ENCODE results near the gene KLHDC8A. TPM values are rescaled to one million over a fixed set of nuclear protein-coding genes. Genes with fewer than 3 reads are reported as not detected.
"Not testable (repeated sequence)": the region's sequence is repeated elsewhere in the genome, so short reads cannot be mapped to it uniquely, and the experiment has no call there.

KLHDC8A gene, protein sequence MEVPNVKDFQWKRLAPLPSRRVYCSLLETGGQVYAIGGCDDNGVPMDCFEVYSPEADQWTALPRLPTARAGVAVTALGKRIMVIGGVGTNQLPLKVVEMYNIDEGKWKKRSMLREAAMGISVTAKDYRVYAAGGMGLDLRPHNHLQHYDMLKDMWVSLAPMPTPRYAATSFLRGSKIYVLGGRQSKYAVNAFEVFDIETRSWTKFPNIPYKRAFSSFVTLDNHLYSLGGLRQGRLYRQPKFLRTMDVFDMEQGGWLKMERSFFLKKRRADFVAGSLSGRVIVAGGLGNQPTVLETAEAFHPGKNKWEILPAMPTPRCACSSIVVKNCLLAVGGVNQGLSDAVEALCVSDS
- not detected in 2 replicates for total RNA-seq (2022)
- Bru-seq, nascent RNA = percentile 5 among the genes with signal in this experiment
- BruChase-seq, experiment 1, labeled RNA remaining after a 6-hour chase = percentile 8 among the genes with signal in this experiment
- BruChase-seq, experiment 2, labeled RNA remaining after a 2-hour chase = percentile 5 among the genes with signal in this experiment
- long read RNA-seq = 0 reads

DNA sequence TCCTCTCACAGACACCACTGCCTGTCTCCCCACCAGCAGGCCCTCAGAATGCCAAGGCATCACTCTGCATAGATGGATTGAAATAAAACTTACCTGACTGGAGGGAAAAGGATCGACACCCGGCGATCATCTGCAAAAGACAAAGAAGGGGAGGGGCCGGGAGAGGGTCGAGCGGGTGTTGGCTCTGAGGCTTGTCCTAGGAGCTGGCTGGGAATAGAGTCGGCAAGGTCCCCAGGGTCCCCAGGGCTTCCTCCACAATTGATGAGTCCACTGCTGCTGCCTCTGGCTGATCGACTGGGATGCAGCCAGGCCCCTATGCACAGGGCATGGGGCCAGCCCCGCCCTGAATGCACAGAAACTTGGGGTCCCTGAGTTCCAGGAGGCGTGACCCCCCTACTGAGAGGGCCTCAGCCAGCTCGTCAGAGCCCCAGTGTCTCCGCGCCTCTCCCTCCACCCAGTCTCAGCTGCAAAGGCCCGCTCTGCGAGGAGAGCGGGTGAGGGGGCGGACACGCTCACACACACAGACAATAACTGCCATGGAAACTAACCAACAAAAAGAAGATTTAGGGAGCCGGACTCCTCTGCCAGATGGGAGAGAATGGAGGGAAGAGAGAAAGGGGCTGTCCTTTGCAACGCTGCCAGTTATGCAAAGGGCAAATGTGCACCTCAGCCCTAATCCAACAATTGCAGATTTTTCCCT, at the start of gene KLHDC8A:
TSS of gene KLHDC8A (minus strand) at position 483 of the 700 bp plus-strand sequence. CDS start 13,318 bp downstream, outside the sequence.
- peaks cover 13% of the 10 kb centered on the region for H3K4me1 Mint-ChIP-seq (ENCODE audit: insufficient read depth, unreplicated experiment)
- no peak within 1 kb of the TSS for H3K27ac Mint-ChIP-seq (ENCODE audit: low read depth, unreplicated experiment)
- H3K4me3 Mint-ChIP-seq (ENCODE audit: unreplicated experiment) = no peak within 1 kb of the TSS
- TF ChIP-seq, protein P1, sequence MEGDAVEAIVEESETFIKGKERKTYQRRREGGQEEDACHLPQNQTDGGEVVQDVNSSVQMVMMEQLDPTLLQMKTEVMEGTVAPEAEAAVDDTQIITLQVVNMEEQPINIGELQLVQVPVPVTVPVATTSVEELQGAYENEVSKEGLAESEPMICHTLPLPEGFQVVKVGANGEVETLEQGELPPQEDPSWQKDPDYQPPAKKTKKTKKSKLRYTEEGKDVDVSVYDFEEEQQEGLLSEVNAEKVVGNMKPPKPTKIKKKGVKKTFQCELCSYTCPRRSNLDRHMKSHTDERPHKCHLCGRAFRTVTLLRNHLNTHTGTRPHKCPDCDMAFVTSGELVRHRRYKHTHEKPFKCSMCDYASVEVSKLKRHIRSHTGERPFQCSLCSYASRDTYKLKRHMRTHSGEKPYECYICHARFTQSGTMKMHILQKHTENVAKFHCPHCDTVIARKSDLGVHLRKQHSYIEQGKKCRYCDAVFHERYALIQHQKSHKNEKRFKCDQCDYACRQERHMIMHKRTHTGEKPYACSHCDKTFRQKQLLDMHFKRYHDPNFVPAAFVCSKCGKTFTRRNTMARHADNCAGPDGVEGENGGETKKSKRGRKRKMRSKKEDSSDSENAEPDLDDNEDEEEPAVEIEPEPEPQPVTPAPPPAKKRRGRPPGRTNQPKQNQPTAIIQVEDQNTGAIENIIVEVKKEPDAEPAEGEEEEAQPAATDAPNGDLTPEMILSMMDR (IDR thresholded peaks at IDR 0.05; ENCODE audit: unreplicated experiment) = no peak
- CTCF ChIA-PET = interaction anchor here (0.6 to 17.4 kb wide), 9 partner anchors 13 to 342 kb away, joined by 3 to 393 read pairs (median 130); no protein-coding TSS in a partner anchor
- DNase-seq (ENCODE audit: unreplicated experiment) = no peak
- H3K9me3 Mint-ChIP-seq (ENCODE audit: unreplicated experiment) = no peaks in the 10 kb centered on the region
- peaks cover 45% of the 10 kb centered on the region for H3K27me3 Mint-ChIP-seq (ENCODE audit: insufficient read depth, unreplicated experiment)
- intact Hi-C loops (cut with micrococcal nuclease) = no loop called here
- BruUV-seq (replicated peaks) = no TSS peak
- POLR2A ChIA-PET = no interaction called here
- no peaks in the 10 kb centered on the region for H3K36me3 Mint-ChIP-seq (ENCODE audit: insufficient read depth, unreplicated experiment)

DNA sequence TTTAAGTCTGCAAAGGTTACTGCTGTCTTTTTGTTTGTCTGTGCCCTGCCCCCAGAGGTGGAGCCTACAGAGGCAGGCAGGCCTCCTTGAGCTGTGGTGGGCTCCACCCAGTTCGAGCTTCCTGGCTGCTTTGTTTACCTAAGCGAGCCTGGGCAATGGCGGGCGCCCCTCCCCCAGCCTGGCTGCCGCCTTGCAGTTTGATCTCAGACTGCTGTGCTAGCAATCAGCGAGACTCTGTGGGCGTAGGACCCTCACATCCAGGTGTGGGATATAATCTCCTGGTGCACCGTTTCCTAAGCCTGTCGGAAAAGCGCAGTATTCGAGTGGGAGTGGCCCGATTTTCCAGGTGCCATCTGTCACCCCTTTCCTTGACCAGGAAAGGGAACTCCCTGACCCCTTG, 49.5 kb upstream of the KLHDC8A start:
- POLR2A ChIA-PET = interaction anchor here (0.8 to 1.1 kb wide), 2 partner anchors 9 to 10 kb away, joined by 3 read pairs; no protein-coding TSS in a partner anchor
- H3K9me3 Mint-ChIP-seq (ENCODE audit: unreplicated experiment); H3K27ac Mint-ChIP-seq (ENCODE audit: low read depth, unreplicated experiment); intact Hi-C loops (cut with micrococcal nuclease); BruUV-seq (replicated peaks); H3K4me3 Mint-ChIP-seq (ENCODE audit: unreplicated experiment); H3K36me3 Mint-ChIP-seq (ENCODE audit: insufficient read depth, unreplicated experiment); DNase-seq (ENCODE audit: unreplicated experiment); H3K4me1 Mint-ChIP-seq (ENCODE audit: insufficient read depth, unreplicated experiment): not testable (repeated sequence)
- CTCF ChIA-PET = interaction anchor here (0.6 to 1.7 kb wide), 7 partner anchors 9 to 168 kb away, joined by 3 to 11 read pairs (median 3); no protein-coding TSS in a partner anchor
- peaks cover 56% of the 10 kb centered on the region for H3K27me3 Mint-ChIP-seq (ENCODE audit: insufficient read depth, unreplicated experiment)

DNA sequence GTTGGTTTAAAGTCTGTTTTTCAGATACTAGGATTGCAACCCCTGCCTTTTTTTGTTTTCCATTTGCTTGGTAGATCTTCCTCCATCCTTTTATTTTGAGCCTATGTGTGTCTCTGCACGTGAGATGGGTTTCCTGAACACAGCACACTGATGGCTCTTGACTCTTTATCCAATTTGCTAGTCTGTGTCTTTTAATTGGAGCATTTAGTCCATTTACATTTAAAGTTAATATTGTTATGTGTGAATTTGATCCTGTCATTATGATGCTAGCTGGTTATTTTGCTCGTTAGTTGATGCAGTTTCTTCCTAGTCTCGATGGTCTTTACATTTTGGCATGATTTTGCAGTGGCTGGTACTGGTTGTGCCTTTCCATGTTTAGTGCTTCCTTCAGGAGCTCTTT, 47.8 kb upstream of the KLHDC8A start:
- H3K4me1 Mint-ChIP-seq (ENCODE audit: insufficient read depth, unreplicated experiment); H3K27ac Mint-ChIP-seq (ENCODE audit: low read depth, unreplicated experiment); BruUV-seq (replicated peaks); H3K9me3 Mint-ChIP-seq (ENCODE audit: unreplicated experiment); H3K36me3 Mint-ChIP-seq (ENCODE audit: insufficient read depth, unreplicated experiment); intact Hi-C loops (cut with micrococcal nuclease); CTCF ChIA-PET; DNase-seq (ENCODE audit: unreplicated experiment); POLR2A ChIA-PET; H3K4me3 Mint-ChIP-seq (ENCODE audit: unreplicated experiment): not testable (repeated sequence)
- H3K27me3 Mint-ChIP-seq (ENCODE audit: insufficient read depth, unreplicated experiment) = peaks cover 41% of the 10 kb centered on the region

DNA sequence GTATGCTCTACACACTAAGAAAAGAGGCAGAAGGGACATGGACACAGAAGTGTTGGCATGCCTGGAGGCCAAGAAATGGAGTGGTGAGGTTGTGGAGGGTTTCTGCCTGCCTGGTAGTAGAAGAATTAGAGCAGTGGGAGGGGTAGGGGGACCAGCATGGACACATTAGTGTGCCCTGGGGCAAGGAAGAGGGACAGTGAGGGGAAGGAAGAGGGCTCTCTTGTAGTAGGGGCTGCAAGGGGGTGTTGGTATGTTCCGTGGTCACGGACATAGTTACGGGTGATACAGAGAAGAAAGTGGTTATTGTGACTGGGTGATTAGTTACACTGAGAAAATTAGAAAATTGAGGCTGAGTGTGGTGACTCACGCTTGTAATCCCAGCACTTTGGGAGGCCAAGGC, 41.9 kb upstream of the KLHDC8A start:
- TF ChIP-seq, protein P1 (IDR thresholded peaks at IDR 0.05; ENCODE audit: unreplicated experiment) = no peak
- intact Hi-C loops (cut with micrococcal nuclease) = loop anchor here (5.0 kb wide), 1 partner anchor 259 kb away; no protein-coding TSS in a partner anchor
- no TSS peak for BruUV-seq (replicated peaks)
- Mint-ChIP-seq H3K27ac (ENCODE audit: low read depth, unreplicated experiment) (no peak overlapping the region), H3K27me3 (ENCODE audit: insufficient read depth, unreplicated experiment) (peaks cover 19% of the 10 kb centered on the region), H3K4me3 (ENCODE audit: unreplicated experiment) (no peak overlapping the region), H3K4me1 (ENCODE audit: insufficient read depth, unreplicated experiment) (peaks cover 4% of the 10 kb centered on the region), H3K9me3 (ENCODE audit: unreplicated experiment) (no peaks in the 10 kb centered on the region), H3K36me3 (ENCODE audit: insufficient read depth, unreplicated experiment) (no peaks in the 10 kb centered on the region)
- no peak for DNase-seq (ENCODE audit: unreplicated experiment)
- POLR2A ChIA-PET = interaction anchor here (1.0 to 2.6 kb wide), 2 partner anchors 68 to 126 kb away, joined by 5 to 21 read pairs; no protein-coding TSS in a partner anchor
- CTCF ChIA-PET = interaction anchor here (0.8 to 4.9 kb wide), 13 partner anchors 11 to 131 kb away, joined by 3 to 193 read pairs (median 19); no protein-coding TSS in a partner anchor
